GM23338 (cell line): ENCODE data around the gene IGSF21. TPM values are rescaled to one million over a fixed set of nuclear protein-coding genes. Genes with fewer than 3 reads are reported as not detected.

Experiments
- ATAC-seq: fragments of 200-7000 bp; cut with Tn5 transposase; 3 replicates; pipeline ENCODE4 v1.9.1; 2020
- DNase-seq: peaks from one replicate; pipeline ENCODE4 v3.0.0-alpha.2; 2015; ENCODE audit warnings: low spot score
- H2AFZ ChIP-seq: fragments of 200-600 bp; sonication (generic); 2 replicates; pipeline ENCODE4 v1.8.0; 2016; ENCODE audit warnings: antibody characterized with exemption, mild to moderate bottlenecking, moderate library complexity
- H3F3A ChIP-seq: fragments of 200-600 bp; sonication (generic); replicated peaks from 2 replicates; pipeline ENCODE4 v1.8.0; 2017; ENCODE audit warnings: antibody characterized with exemption, mixed run types, low read depth
- H3K27ac ChIP-seq: fragments of 200-600 bp; sonication (generic); 2 replicates; pipeline ENCODE4 v1.6.1; 2016; ENCODE audit warnings: low read depth
- H3K27me3 ChIP-seq: fragments of 200-600 bp; sonication (generic); 2 replicates; pipeline ENCODE4 v1.8.0; 2016; ENCODE audit warnings: mild to moderate bottlenecking, mixed run types, moderate library complexity; ENCODE audit not compliant: insufficient read depth
- H3K36me3 ChIP-seq: fragments of 200-600 bp; sonication (generic); 2 replicates; pipeline ENCODE4 v1.8.0; 2016; ENCODE audit warnings: mild to moderate bottlenecking; ENCODE audit not compliant: insufficient read depth
- H3K4me1 ChIP-seq: fragments of 200-600 bp; sonication (generic); 2 replicates; pipeline ENCODE4 v1.8.0; 2016; ENCODE audit warnings: mild to moderate bottlenecking, moderate library complexity; ENCODE audit not compliant: insufficient read depth
- H3K4me2 ChIP-seq: fragments of 200-600 bp; sonication (generic); 2 replicates; pipeline ENCODE4 v1.7.1; 2017; ENCODE audit warnings: mixed run types
- H3K4me3 ChIP-seq: fragments of 200-600 bp; sonication (generic); 2 replicates; pipeline ENCODE4 v1.6.1; 2016; ENCODE audit warnings: mixed run types
- H3K79me2 ChIP-seq: fragments of 200-600 bp; sonication (generic); replicated peaks from 2 replicates; pipeline ENCODE4 v1.8.0; 2017; ENCODE audit warnings: mild to moderate bottlenecking; ENCODE audit not compliant: insufficient read depth
- H3K9me2 ChIP-seq: fragments of 200-600 bp; sonication (generic); 2 replicates; pipeline ENCODE4 v1.8.0; 2017; ENCODE audit not compliant: insufficient read depth
- H4K20me1 ChIP-seq: fragments of 200-600 bp; sonication (generic); replicated peaks from 2 replicates; pipeline ENCODE4 v1.8.0; 2017; ENCODE audit warnings: mild to moderate bottlenecking; ENCODE audit not compliant: insufficient read depth
- H3K27ac Mint-ChIP-seq: 2 replicates; pipeline ENCODE4 v1.8.0; 2020; ENCODE audit warnings: inconsistent platforms, mild to moderate bottlenecking, moderate library complexity, mixed read lengths
- H3K27me3 Mint-ChIP-seq: 3 replicates; pipeline ENCODE4 v1.8.0; 2022; ENCODE audit warnings: low read depth, mild to moderate bottlenecking, moderate library complexity, mixed read lengths, inconsistent platforms; ENCODE audit not compliant: insufficient read depth, poor library complexity
- H3K36me3 Mint-ChIP-seq: 3 replicates; pipeline ENCODE4 v1.8.0; 2021; ENCODE audit warnings: low read depth, mild to moderate bottlenecking, inconsistent platforms, moderate library complexity, mixed read lengths
- H3K4me1 Mint-ChIP-seq: 3 replicates; pipeline ENCODE4 v1.8.0; 2020; ENCODE audit warnings: mild to moderate bottlenecking, inconsistent platforms, mixed read lengths
- H3K4me3 Mint-ChIP-seq: 3 replicates; pipeline ENCODE4 v1.8.0; 2021; ENCODE audit warnings: moderate library complexity, mild to moderate bottlenecking, inconsistent platforms, mixed read lengths
- H3K9me3 Mint-ChIP-seq: 3 replicates; pipeline ENCODE4 v1.8.0; 2020; ENCODE audit warnings: moderate library complexity, mild to moderate bottlenecking, inconsistent platforms, mixed read lengths
- CREB1 ChIP-seq: fragments of 250-450 bp; sonication (Bioruptor Pico); IDR thresholded peaks from 2 replicates; pipeline ENCODE4 v1.5.0; 2020; ENCODE audit warnings: low read depth, mild to moderate bottlenecking, moderate library complexity
- ETS1 ChIP-seq: IDR thresholded peaks from 2 replicates; pipeline ENCODE4 v1.6.1; 2016; ENCODE audit warnings: antibody characterized with exemption
- EZH2 ChIP-seq: fragments of 200-600 bp; sonication (generic); IDR thresholded peaks from one replicate; pipeline ENCODE4 v1.8.0; 2017; ENCODE audit warnings: antibody characterized with exemption, mild to moderate bottlenecking, low read depth; ENCODE audit not compliant: unreplicated experiment
- EZH2phosphoT487 ChIP-seq: fragments of 200-600 bp; sonication (generic); IDR thresholded peaks from one replicate; pipeline ENCODE4 v1.8.1; 2018; ENCODE audit warnings: antibody characterized with exemption; ENCODE audit not compliant: unreplicated experiment
- JUNB ChIP-seq: IDR thresholded peaks from one replicate; pipeline ENCODE4 v1.6.1; 2016; ENCODE audit warnings: antibody characterized with exemption; ENCODE audit not compliant: unreplicated experiment
- NANOG ChIP-seq: IDR thresholded peaks from 2 replicates; pipeline ENCODE4 v1.6.1; 2016; ENCODE audit warnings: antibody characterized with exemption, borderline replicate concordance
- POLR2AphosphoS5 ChIP-seq: IDR thresholded peaks from 2 replicates; pipeline ENCODE4 v1.6.1; 2016; ENCODE audit warnings: antibody characterized with exemption, low read depth
- REST ChIP-seq: IDR thresholded peaks from one replicate; pipeline ENCODE4 v1.6.1; 2018; ENCODE audit warnings: antibody characterized with exemption; ENCODE audit not compliant: unreplicated experiment
- STAT1 ChIP-seq: IDR thresholded peaks from one replicate; pipeline ENCODE4 v1.6.1; 2016; ENCODE audit warnings: antibody characterized with exemption; ENCODE audit not compliant: unreplicated experiment
- ZNF114 ChIP-seq: fragments of 250-450 bp; sonication (Bioruptor Pico); IDR thresholded peaks from 2 replicates; pipeline ENCODE4 v1.5.0; 2020; ENCODE audit warnings: mild to moderate bottlenecking, moderate library complexity
- ZNF331 ChIP-seq: fragments of 250-450 bp; sonication (Bioruptor Pico); IDR thresholded peaks from 2 replicates; pipeline ENCODE4 v1.5.0; 2020; ENCODE audit warnings: low read depth, mild to moderate bottlenecking, moderate library complexity
- polyA plus RNA-seq: library from polyadenylated mRNA; unstranded; fragments of >200 nt; fragmentation: Nextera tagmentation; extraction: Ambion mirVana; gene quantifications from 2 replicates; pipeline ENCODE4 v1.2.1, GENCODE V29; 2016
- total RNA-seq: library from RNA; depleted of rRNA; stranded (reverse); fragments of >200 nt; shearing (Covaris generic); gene quantifications from 2 replicates; pipeline ENCODE4 v1.2.3, GENCODE V29; 2014
- TF ChIP-seq, protein P1 (sequence below), 2 experiments: fragments of 200-600 bp in 1 of 2; sonication (generic) in 1 of 2; conservative IDR thresholded peaks; 2 replicates each; pipeline versions ENCODE4 v1.5.1 to v1.6.1; 2016 to 2017; ENCODE audit warnings: antibody characterized with exemption in 2 of 2, low read depth in 2 of 2, mild to moderate bottlenecking in 2 of 2, moderate library complexity in 1 of 2
- TF ChIP-seq, protein P2 (sequence below): fragments of 250-450 bp; sonication (Bioruptor Pico); IDR thresholded peaks from 2 replicates; pipeline ENCODE4 v1.5.0; 2020; ENCODE audit warnings: mild to moderate bottlenecking, moderate library complexity

IGSF21 gene
- total and polyA plus RNA-seq, 2 experiments from 2014 or later, result 15.6 to 15.7 TPM

- Histone ChIP-seq H3K27me3 (no peaks in the 10 kb centered on the region), H3K27ac (no peak overlapping the region), H3K36me3 (no peaks in the 10 kb centered on the region), H4K20me1 (no peaks in the 10 kb centered on the region), H3F3A (no peaks in the 10 kb centered on the region), H3K4me2 (no peak overlapping the region), H3K9me2 (no peaks in the 10 kb centered on the region), H3K79me2 (no peaks in the 10 kb centered on the region), H2AFZ (no peak overlapping the region), H3K4me1 (no peaks in the 10 kb centered on the region), H3K4me3 (no peak overlapping the region)
- ATAC-seq, result no peak; the same call in 2 of the 3 replicates
- TF ChIP-seq CREB1 (CRISPR knock-in tag) (no peak), NANOG (no peak), EZH2phosphoT487 (no peak), ZNF331 (CRISPR knock-in tag) (no peak), ZNF114 (CRISPR knock-in tag) (no peak), REST (no peak), STAT1 (no peak), JUNB (no peak), ETS1 (no peak), POLR2AphosphoS5 (no peak), EZH2 (no peak)
- TF ChIP-seq, protein P1, sequence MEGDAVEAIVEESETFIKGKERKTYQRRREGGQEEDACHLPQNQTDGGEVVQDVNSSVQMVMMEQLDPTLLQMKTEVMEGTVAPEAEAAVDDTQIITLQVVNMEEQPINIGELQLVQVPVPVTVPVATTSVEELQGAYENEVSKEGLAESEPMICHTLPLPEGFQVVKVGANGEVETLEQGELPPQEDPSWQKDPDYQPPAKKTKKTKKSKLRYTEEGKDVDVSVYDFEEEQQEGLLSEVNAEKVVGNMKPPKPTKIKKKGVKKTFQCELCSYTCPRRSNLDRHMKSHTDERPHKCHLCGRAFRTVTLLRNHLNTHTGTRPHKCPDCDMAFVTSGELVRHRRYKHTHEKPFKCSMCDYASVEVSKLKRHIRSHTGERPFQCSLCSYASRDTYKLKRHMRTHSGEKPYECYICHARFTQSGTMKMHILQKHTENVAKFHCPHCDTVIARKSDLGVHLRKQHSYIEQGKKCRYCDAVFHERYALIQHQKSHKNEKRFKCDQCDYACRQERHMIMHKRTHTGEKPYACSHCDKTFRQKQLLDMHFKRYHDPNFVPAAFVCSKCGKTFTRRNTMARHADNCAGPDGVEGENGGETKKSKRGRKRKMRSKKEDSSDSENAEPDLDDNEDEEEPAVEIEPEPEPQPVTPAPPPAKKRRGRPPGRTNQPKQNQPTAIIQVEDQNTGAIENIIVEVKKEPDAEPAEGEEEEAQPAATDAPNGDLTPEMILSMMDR (conservative IDR thresholded peaks at IDR 0.05; ENCODE audit: low read depth in 2 of 2), result no peak
- TF ChIP-seq, protein P2, sequence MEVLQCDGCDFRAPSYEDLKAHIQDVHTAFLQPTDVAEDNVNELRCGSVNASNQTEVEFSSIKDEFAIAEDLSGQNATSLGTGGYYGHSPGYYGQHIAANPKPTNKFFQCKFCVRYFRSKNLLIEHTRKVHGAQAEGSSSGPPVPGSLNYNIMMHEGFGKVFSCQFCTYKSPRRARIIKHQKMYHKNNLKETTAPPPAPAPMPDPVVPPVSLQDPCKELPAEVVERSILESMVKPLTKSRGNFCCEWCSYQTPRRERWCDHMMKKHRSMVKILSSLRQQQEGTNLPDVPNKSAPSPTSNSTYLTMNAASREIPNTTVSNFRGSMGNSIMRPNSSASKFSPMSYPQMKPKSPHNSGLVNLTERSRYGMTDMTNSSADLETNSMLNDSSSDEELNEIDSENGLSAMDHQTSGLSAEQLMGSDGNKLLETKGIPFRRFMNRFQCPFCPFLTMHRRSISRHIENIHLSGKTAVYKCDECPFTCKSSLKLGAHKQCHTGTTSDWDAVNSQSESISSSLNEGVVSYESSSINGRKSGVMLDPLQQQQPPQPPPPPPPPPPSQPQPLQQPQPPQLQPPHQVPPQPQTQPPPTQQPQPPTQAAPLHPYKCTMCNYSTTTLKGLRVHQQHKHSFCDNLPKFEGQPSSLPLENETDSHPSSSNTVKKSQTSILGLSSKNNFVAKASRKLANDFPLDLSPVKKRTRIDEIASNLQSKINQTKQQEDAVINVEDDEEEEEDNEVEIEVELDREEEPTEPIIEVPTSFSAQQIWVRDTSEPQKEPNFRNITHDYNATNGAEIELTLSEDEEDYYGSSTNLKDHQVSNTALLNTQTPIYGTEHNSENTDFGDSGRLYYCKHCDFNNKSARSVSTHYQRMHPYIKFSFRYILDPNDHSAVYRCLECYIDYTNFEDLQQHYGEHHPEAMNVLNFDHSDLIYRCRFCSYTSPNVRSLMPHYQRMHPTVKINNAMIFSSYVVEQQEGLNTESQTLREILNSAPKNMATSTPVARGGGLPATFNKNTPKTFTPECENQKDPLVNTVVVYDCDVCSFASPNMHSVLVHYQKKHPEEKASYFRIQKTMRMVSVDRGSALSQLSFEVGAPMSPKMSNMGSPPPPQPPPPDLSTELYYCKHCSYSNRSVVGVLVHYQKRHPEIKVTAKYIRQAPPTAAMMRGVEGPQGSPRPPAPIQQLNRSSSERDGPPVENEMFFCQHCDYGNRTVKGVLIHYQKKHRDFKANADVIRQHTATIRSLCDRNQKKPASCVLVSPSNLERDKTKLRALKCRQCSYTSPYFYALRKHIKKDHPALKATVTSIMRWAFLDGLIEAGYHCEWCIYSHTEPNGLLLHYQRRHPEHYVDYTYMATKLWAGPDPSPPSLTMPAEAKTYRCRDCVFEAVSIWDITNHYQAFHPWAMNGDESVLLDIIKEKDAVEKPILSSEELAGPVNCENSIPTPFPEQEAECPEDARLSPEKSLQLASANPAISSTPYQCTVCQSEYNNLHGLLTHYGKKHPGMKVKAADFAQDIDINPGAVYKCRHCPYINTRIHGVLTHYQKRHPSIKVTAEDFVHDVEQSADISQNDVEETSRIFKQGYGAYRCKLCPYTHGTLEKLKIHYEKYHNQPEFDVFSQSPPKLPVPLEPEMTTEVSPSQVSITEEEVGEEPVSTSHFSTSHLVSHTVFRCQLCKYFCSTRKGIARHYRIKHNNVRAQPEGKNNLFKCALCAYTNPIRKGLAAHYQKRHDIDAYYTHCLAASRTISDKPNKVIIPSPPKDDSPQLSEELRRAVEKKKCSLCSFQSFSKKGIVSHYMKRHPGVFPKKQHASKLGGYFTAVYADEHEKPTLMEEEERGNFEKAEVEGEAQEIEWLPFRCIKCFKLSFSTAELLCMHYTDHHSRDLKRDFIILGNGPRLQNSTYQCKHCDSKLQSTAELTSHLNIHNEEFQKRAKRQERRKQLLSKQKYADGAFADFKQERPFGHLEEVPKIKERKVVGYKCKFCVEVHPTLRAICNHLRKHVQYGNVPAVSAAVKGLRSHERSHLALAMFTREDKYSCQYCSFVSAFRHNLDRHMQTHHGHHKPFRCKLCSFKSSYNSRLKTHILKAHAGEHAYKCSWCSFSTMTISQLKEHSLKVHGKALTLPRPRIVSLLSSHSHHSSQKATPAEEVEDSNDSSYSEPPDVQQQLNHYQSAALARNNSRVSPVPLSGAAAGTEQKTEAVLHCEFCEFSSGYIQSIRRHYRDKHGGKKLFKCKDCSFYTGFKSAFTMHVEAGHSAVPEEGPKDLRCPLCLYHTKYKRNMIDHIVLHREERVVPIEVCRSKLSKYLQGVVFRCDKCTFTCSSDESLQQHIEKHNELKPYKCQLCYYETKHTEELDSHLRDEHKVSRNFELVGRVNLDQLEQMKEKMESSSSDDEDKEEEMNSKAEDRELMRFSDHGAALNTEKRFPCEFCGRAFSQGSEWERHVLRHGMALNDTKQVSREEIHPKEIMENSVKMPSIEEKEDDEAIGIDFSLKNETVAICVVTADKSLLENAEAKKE (CRISPR knock-in tag), result no peak
- Mint-ChIP-seq H3K27me3 (peaks cover 5% of the 10 kb centered on the region), H3K9me3 (no peaks in the 10 kb centered on the region), H3K27ac (no peak overlapping the region), H3K4me1 (peaks cover 8% of the 10 kb centered on the region), H3K4me3 (no peak overlapping the region), H3K36me3 (no peaks in the 10 kb centered on the region)
- DNase-seq, result no peak
Measured at GRCh38 chr1:18073066-18073642, 34.4 kb upstream of the IGSF21 start.
